Measurements from ENCODE around the gene COPS8. TPM values are rescaled to one million over a fixed set of nuclear protein-coding genes. Genes with fewer than 3 reads are reported as not detected.

COPS8 gene
- total RNA-seq, 2 donors from 2014 or later, result 27.4 to 27.8 TPM

- no peaks in the 10 kb centered on the region for H3K36me3 ChIP-seq (replicated peaks in 1 of 2; ENCODE audit: insufficient read depth in 1 of 2, low read depth in 2 of 2)
- 88 to 92% methylated on average over 8 of the region's 8 CpGs for WGBS, 2 donors
- no peak overlapping the region for H3K27ac ChIP-seq
- intact Hi-C loops (cut with DNase I), result no loop called here
- no peaks in the 10 kb centered on the region for H3K9me3 ChIP-seq
- no peaks in the 10 kb centered on the region for H3K4me1 ChIP-seq
- TF ChIP-seq POLR2A (IDR thresholded peaks at IDR 0.05) (no peak), CTCF (IDR thresholded peaks at IDR 0.05) (no peak)
- DNase-seq (no peak), ATAC-seq (no peak)
- no peak overlapping the region for H3K4me3 ChIP-seq
- H3K27me3 ChIP-seq, result no peaks in the 10 kb centered on the region
Observed at GRCh38 chr2:237051861-237052260, 33.8 kb upstream of the COPS8 start.

GRCh38 chr2:237053066-237053465, 32.6 kb upstream of the COPS8 start:
- WGBS, 2 donors, result 51 to 55% methylated on average over 2 of the region's 2 CpGs
- TF ChIP-seq CTCF (IDR thresholded peaks at IDR 0.05), result no peak
- no peak for TF ChIP-seq POLR2A (IDR thresholded peaks at IDR 0.05)
- Histone ChIP-seq H3K4me3 (no peak overlapping the region), H3K36me3 (replicated peaks in 1 of 2; ENCODE audit: insufficient read depth in 1 of 2, low read depth in 2 of 2) (no peaks in the 10 kb centered on the region), H3K27me3 (no peaks in the 10 kb centered on the region), H3K9me3 (no peaks in the 10 kb centered on the region), H3K27ac (no peak overlapping the region), H3K4me1 (no peaks in the 10 kb centered on the region)
- intact Hi-C loops (cut with DNase I), result no loop called here
- ATAC-seq, result no peak
- no peak for DNase-seq

GRCh38 chr2:237055386-237056100, 30.1 kb upstream of the COPS8 start:
- TF ChIP-seq CTCF (IDR thresholded peaks at IDR 0.05), result no peak
- no peak for TF ChIP-seq POLR2A (IDR thresholded peaks at IDR 0.05)
- Histone ChIP-seq H3K27ac (no peak overlapping the region), H3K36me3 (replicated peaks in 1 of 2; ENCODE audit: insufficient read depth in 1 of 2, low read depth in 2 of 2) (no peaks in the 10 kb centered on the region), H3K4me3 (no peak overlapping the region), H3K9me3 (no peaks in the 10 kb centered on the region), H3K27me3 (no peaks in the 10 kb centered on the region), H3K4me1 (no peaks in the 10 kb centered on the region)
- intact Hi-C loops (cut with DNase I), result no loop called here
- ATAC-seq (no peak), DNase-seq (no peak)
- 92 to 95% methylated on average over 9 of the region's 9 CpGs for WGBS, 2 donors

- no peaks in the 10 kb centered on the region for H3K27me3 ChIP-seq
- no peak for TF ChIP-seq CTCF (IDR thresholded peaks at IDR 0.05)
- no peak for TF ChIP-seq POLR2A (IDR thresholded peaks at IDR 0.05)
- intact Hi-C loops (cut with DNase I), result no loop called here
- no peak overlapping the region for H3K4me3 ChIP-seq
- no peak overlapping the region for H3K27ac ChIP-seq
- DNase-seq (no peak), ATAC-seq (no peak)
- 76 to 87% methylated on average over 4 to 11 of the region's 11 CpGs for WGBS, 2 donors
- no peaks in the 10 kb centered on the region for H3K36me3 ChIP-seq (replicated peaks in 1 of 2; ENCODE audit: insufficient read depth in 1 of 2, low read depth in 2 of 2)
- H3K4me1 ChIP-seq, result no peaks in the 10 kb centered on the region
- H3K9me3 ChIP-seq, result no peaks in the 10 kb centered on the region
Observed at GRCh38 chr2:237056287-237056875, 29.3 kb upstream of the COPS8 start.

GRCh38 chr2:237057107-237057506, 28.6 kb upstream of the COPS8 start:
- intact Hi-C loops (cut with DNase I), result no loop called here
- no peak for DNase-seq

More at GRCh38 chr2:237057107-237057506, 28.6 kb upstream of the COPS8 start:
- 85 to 89% methylated on average over 5 of the region's 5 CpGs for WGBS, 2 donors
- TF ChIP-seq POLR2A (IDR thresholded peaks at IDR 0.05), result no peak
- no peak for TF ChIP-seq CTCF (IDR thresholded peaks at IDR 0.05)
- Histone ChIP-seq H3K27me3 (no peaks in the 10 kb centered on the region), H3K9me3 (no peaks in the 10 kb centered on the region), H3K36me3 (replicated peaks in 1 of 2; ENCODE audit: insufficient read depth in 1 of 2, low read depth in 2 of 2) (no peaks in the 10 kb centered on the region), H3K27ac (no peak overlapping the region), H3K4me1 (no peaks in the 10 kb centered on the region), H3K4me3 (no peak overlapping the region)
- no peak for ATAC-seq

Data from body of pancreas (tissue), 4 donors.